MM.1S (cell line): ENCODE results near the gene MED14.

Experiments used
- CTCF ChIP-seq: fragments of 300-600 bp; sonication (generic); IDR thresholded peaks from 2 replicates; pipeline ENCODE4 v1.5.1; 2016; ENCODE audit warnings: antibody characterized with exemption, low read length, mixed read lengths
- EZH2phosphoT487 ChIP-seq: fragments of 300-600 bp; sonication (generic); IDR thresholded peaks from 2 replicates; pipeline ENCODE4 v1.6.1; 2018; ENCODE audit warnings: antibody characterized with exemption, low read length

GRCh38 chrX:40721489-40722106 lies 13.7 kb downstream of the MED14 start:
- no peak for TF ChIP-seq CTCF
- no peak for TF ChIP-seq EZH2phosphoT487
